HepG2 (cell line): ENCODE measurements around the gene MRFAP1. TPM values are rescaled to one million over a fixed set of nuclear protein-coding genes. Genes with fewer than 3 reads are reported as not detected.

ENCODE experiments used
- ATAC-seq: fragments of 200-7000 bp; cut with Tn5 transposase; 3 replicates; pipeline ENCODE4 v1.9.1; 2020; ENCODE audit warnings: mild to moderate bottlenecking, moderate library complexity
- BruUV-seq: library from RNA; stranded (reverse); fragments of 400-500 nt; replicated peaks from 2 replicates; lab custom pipeline; 2021; lab: Mats Ljungman, UMichigan
- CTCF ChIA-PET: fragments of 300-600 bp; formaldehyde crosslinking; extraction: SDS; loops from one replicate; lab custom pipeline; 2021; ENCODE audit warnings: low total read pairs, inconsistent platforms, low intra/inter-chr PET ratio; lab: Yijun Ruan, JAX
- POLR2A ChIA-PET: fragments of 350-600 bp; sonication (Branson Sonifier 250); formaldehyde crosslinking; loops from one replicate; lab custom pipeline; 2020; ENCODE audit warnings: antibody characterized with exemption, inconsistent platforms; lab: Yijun Ruan, JAX
- DNase-seq: peaks from one replicate; pipeline ENCODE4 v3.0.0-alpha.2; 2015; ENCODE audit warnings: low spot score
- FAIRE-seq: peaks from 3 replicates; lab custom pipeline; 2011; peaks lifted over from hg19 to GRCh38; lab: Jason Lieb, UNC
- H2AFZ ChIP-seq: one replicate; pipeline ENCODE4 v1.6.1; 2011; ENCODE audit warnings: low read length, inconsistent platforms
- H3K27ac ChIP-seq: fragments of 300-600 bp; 3 replicates; pipeline ENCODE4 v1.8.0; 2011; ENCODE audit warnings: mixed run types, mild to moderate bottlenecking, mixed read lengths, low read length, inconsistent platforms; ENCODE audit not compliant: insufficient read depth; ENCODE audit errors: extremely low read length
- H3K27me3 ChIP-seq, 2 experiments: fragments of 200-600 bp in 1 of 2; 2 replicates in 1 of 2; 3 replicates in 1 of 2; pipeline versions ENCODE4 v1.6.0 to v1.8.0; 2011; ENCODE audit warnings: low read length in 2 of 2, mild to moderate bottlenecking in 2 of 2, moderate library complexity in 2 of 2, inconsistent platforms in 1 of 2; ENCODE audit not compliant: insufficient read depth in 2 of 2, control insufficient read depth in 1 of 2
- H3K36me3 ChIP-seq, 2 experiments: fragments of 200-600 bp in 1 of 2; replicated peaks in 1 of 2; 2 replicates in 1 of 2; 3 replicates in 1 of 2; pipeline versions ENCODE4 v1.5.1 to v1.8.0; 2011; ENCODE audit warnings: low read length in 2 of 2, inconsistent platforms in 1 of 2; ENCODE audit not compliant: insufficient read depth in 2 of 2, control insufficient read depth in 1 of 2
- H3K4me1 ChIP-seq: 2 replicates; pipeline ENCODE4 v1.5.1; 2012; ENCODE audit warnings: low read length, inconsistent platforms; ENCODE audit not compliant: insufficient read depth
- H3K4me2 ChIP-seq: 2 replicates; pipeline ENCODE4 v1.6.0; 2011; ENCODE audit warnings: low read depth, low read length, inconsistent platforms
- H3K4me3 ChIP-seq, 3 experiments: fragments of 200-600 bp in 1 of 3; sonication (generic), shearing (Covaris generic) in 1 of 3; replicated peaks in 1 of 3; 2 replicates each; pipeline ENCODE4 v1.5.1; 2011 to 2016; ENCODE audit warnings: low read length in 3 of 3, inconsistent platforms in 2 of 3, low read depth in 2 of 3, mild to moderate bottlenecking in 2 of 3, control low read depth in 1 of 3, mixed read lengths in 1 of 3; ENCODE audit not compliant: insufficient read depth in 1 of 3
- H3K79me2 ChIP-seq: one replicate; pipeline ENCODE4 v1.6.1; 2011; ENCODE audit warnings: low read length, inconsistent platforms; ENCODE audit not compliant: insufficient read depth
- H3K9ac ChIP-seq: 2 replicates; pipeline ENCODE4 v1.6.0; 2011; ENCODE audit warnings: mild to moderate bottlenecking, low read depth, low read length, inconsistent platforms; ENCODE audit not compliant: insufficient read depth
- H3K9me3 ChIP-seq: 2 replicates; pipeline ENCODE4 v1.5.1; 2012; ENCODE audit warnings: mild to moderate bottlenecking, low read length
- H4K20me1 ChIP-seq: 2 replicates; pipeline ENCODE4 v1.6.0; 2011; ENCODE audit warnings: inconsistent platforms, mild to moderate bottlenecking, low read length, moderate library complexity; ENCODE audit not compliant: insufficient read depth
- CEBPG ChIP-seq: IDR thresholded peaks from 2 replicates; pipeline ENCODE4 v1.6.1; 2016
- ETS1 ChIP-seq: sonication (generic); formaldehyde crosslinking; IDR thresholded peaks from 2 replicates; pipeline ENCODE4 v1.4.0; 2020; ENCODE audit warnings: missing genetic modification reagents
- HNRNPUL1 ChIP-seq: fragments of 200-400 bp; formaldehyde crosslinking; IDR thresholded peaks from 2 replicates; pipeline ENCODE4 v1.6.1; 2017; ENCODE audit warnings: low read depth, mild to moderate bottlenecking, low read length, moderate library complexity
- NFRKB ChIP-seq: fragments of 450-650 bp; IDR thresholded peaks from 2 replicates; pipeline ENCODE4 v1.6.1; 2017
- NFYC ChIP-seq: IDR thresholded peaks from 2 replicates; pipeline ENCODE4 v1.6.1; 2016; ENCODE audit warnings: missing genetic modification reagents, missing compliant biosample characterization
- NR2F2 ChIP-seq: IDR thresholded peaks from 2 replicates; pipeline ENCODE4 v1.6.1; 2012; ENCODE audit warnings: low read depth, inconsistent platforms, borderline replicate concordance
- SIN3A ChIP-seq: IDR thresholded peaks from 2 replicates; pipeline ENCODE4 v1.6.1; 2011; ENCODE audit warnings: low read depth, mild to moderate bottlenecking, control low read depth, low read length, borderline replicate concordance
- SOX13 ChIP-seq, 3 experiments: fragments of 450-650 bp in 1 of 3; sonication (generic) in 1 of 3; formaldehyde crosslinking in 1 of 3; IDR thresholded peaks in 2 of 3; conservative IDR thresholded peaks in 1 of 3; 2 replicates each; pipeline versions ENCODE4 v1.5.0 to v1.6.1; 2016 to 2020; ENCODE audit warnings: antibody characterized with exemption in 1 of 3, mild to moderate bottlenecking in 1 of 3, missing compliant biosample characterization in 1 of 3, missing genetic modification reagents in 1 of 3, moderate library complexity in 1 of 3
- ZFP41 ChIP-seq: sonication (generic); formaldehyde crosslinking; IDR thresholded peaks from 2 replicates; pipeline ENCODE4 v1.4.0; 2020; ENCODE audit warnings: mild to moderate bottlenecking, missing genetic modification reagents, borderline replicate concordance
- ZMAT5 ChIP-seq: sonication (generic); formaldehyde crosslinking; IDR thresholded peaks from 2 replicates; pipeline ENCODE4 v1.5.0; 2020; ENCODE audit warnings: mild to moderate bottlenecking, low read depth, missing genetic modification reagents, borderline replicate concordance
- ZNF446 ChIP-seq: sonication (generic); formaldehyde crosslinking; IDR thresholded peaks from 2 replicates; pipeline ENCODE4 v1.5.0; 2020; ENCODE audit warnings: mild to moderate bottlenecking, missing genetic modification reagents
- ZNF580 ChIP-seq: IDR thresholded peaks from 2 replicates; pipeline ENCODE4 v1.6.1; 2016; ENCODE audit warnings: low read depth, borderline replicate concordance
- WGBS: methylation state at CpG from one replicate; pipeline ENCODE4 v1.1.6; 2017; ENCODE audit warnings: low lambda C conversion rate; 5-methylcytosine and 5-hydroxymethylcytosine counted together
- in situ Hi-C: cut with HindIII; loops from 2 replicates; pipeline ENCODE4 v1.10.0; 2017; ENCODE audit warnings: low pct_unique_long_range_greater_than_20kb; ENCODE audit not compliant: extremely low pct_ligation_motif_present
- intact Hi-C: fragments of 100-400 bp; cut with micrococcal nuclease; formaldehyde crosslinking; loops from one replicate; pipeline ENCODE4 v1.10.0; 2022; ENCODE audit not compliant: unreplicated experiment
- polyA plus RNA-seq, 8 experiments: library from polyadenylated mRNA; depleted of rRNA in 3 of 8; stranded (reverse) in 7 of 8; unstranded in 1 of 8; fragments of >200 nt; fragmentation: Illumina TruSeq in 4 of 8; extraction: Trizol in 4 of 8; gene quantifications; 2 replicates each; pipeline versions ENCODE4 v1.2.1 to v1.2.3, GENCODE V29; 2011 to 2016; ENCODE audit warnings: low read depth in 4 of 8, missing spikeins in 1 of 8, mixed read lengths in 1 of 8; ENCODE audit not compliant: insufficient read depth in 1 of 8
- total RNA-seq, 5 experiments: library from RNA; depleted of rRNA; stranded (reverse); fragments of >200 nt; fragmentation: Illumina TruSeq; extraction: Trizol; gene quantifications; 2 replicates each; pipeline ENCODE4 v1.2.3, GENCODE V29; 2016; ENCODE audit warnings: low read depth in 1 of 5
- TF ChIP-seq, protein P1 (sequence below): sonication (generic); formaldehyde crosslinking; IDR thresholded peaks from 2 replicates; pipeline ENCODE4 v1.5.1; 2020; ENCODE audit warnings: missing genetic modification reagents, mild to moderate bottlenecking, borderline replicate concordance

The MRFAP1 gene
- total and polyA plus RNA-seq, 2 of the 13 experiments (the other 11 are each of a cell fraction or from before 2014, with no cell fraction given), result 112 to 158 TPM

DNA sequence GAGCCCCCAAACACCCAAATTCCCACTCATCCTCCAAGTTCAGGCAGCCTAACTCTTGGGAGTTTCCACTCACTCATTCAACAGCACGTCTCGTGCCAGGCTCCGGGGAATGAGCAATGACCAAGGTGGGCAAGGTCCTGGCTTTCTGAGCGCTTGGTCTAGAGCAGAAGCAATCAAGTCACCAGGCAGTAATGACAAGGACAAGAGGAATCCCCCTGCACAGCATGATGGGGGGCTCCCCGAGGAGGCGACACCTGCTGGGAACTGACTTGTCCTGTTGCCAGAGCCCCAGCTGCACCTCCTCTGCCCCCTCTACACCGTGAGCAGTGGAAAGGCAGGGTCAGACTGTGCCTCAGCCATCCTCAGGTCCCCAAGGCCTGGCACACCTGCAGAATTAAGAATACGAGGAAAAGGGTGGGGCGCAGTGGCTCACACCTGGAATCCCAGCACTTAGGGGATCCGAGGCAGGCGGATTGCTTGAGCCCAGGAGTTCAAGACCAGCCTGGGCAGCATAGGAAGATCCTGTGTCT is 25.7 kb upstream of the MRFAP1 start:
- DNase-seq (no peak), ATAC-seq (no peak), FAIRE-seq (no peak)
- intact Hi-C loops, result no loop called here
- Histone ChIP-seq H3K4me3 (no peak overlapping the region), H3K4me2 (no peak overlapping the region), H3K27me3 (no peaks in the 10 kb centered on the region), H3K79me2 (no peaks in the 10 kb centered on the region), H2AFZ (no peak overlapping the region), H3K9me3 (no peaks in the 10 kb centered on the region), H3K9ac (no peak overlapping the region), H4K20me1 (no peaks in the 10 kb centered on the region), H3K4me1 (no peaks in the 10 kb centered on the region), H3K27ac (no peak overlapping the region), H3K36me3 (peaks cover 3 to 11% of the 10 kb centered on the region in 2 experiments; a peak in 3 of 5 replicates)
- POLR2A ChIA-PET, result no interaction called here
- in situ Hi-C loops, result no loop called here
- WGBS, result 91% methylated on average over 11 of the region's 11 CpGs
- BruUV-seq, result no TSS peak
- TF ChIP-seq HNRNPUL1, result no peak
- TF ChIP-seq ZMAT5 (CRISPR knock-in tag), result no peak
- TF ChIP-seq ZNF580 (CRISPR knock-in tag), result no peak
- no peak for TF ChIP-seq NFYC (CRISPR knock-in tag)
- no peak for TF ChIP-seq ETS1 (CRISPR knock-in tag)
- TF ChIP-seq CEBPG, result no peak
- no peak for TF ChIP-seq SIN3A
- no peak for TF ChIP-seq NFRKB
- no peak for TF ChIP-seq ZFP41
- no peak for TF ChIP-seq SOX13 (IDR thresholded peaks at IDR 0.05)
- no peak for TF ChIP-seq SOX13 (CRISPR knock-in tag; conservative IDR thresholded peaks at IDR 0.05 in 1 of 2, IDR thresholded peaks at IDR 0.05 in 1 of 2)
- no peak for TF ChIP-seq ZNF446 (CRISPR knock-in tag)
- TF ChIP-seq NR2F2, result no peak
- TF ChIP-seq, protein P1, sequence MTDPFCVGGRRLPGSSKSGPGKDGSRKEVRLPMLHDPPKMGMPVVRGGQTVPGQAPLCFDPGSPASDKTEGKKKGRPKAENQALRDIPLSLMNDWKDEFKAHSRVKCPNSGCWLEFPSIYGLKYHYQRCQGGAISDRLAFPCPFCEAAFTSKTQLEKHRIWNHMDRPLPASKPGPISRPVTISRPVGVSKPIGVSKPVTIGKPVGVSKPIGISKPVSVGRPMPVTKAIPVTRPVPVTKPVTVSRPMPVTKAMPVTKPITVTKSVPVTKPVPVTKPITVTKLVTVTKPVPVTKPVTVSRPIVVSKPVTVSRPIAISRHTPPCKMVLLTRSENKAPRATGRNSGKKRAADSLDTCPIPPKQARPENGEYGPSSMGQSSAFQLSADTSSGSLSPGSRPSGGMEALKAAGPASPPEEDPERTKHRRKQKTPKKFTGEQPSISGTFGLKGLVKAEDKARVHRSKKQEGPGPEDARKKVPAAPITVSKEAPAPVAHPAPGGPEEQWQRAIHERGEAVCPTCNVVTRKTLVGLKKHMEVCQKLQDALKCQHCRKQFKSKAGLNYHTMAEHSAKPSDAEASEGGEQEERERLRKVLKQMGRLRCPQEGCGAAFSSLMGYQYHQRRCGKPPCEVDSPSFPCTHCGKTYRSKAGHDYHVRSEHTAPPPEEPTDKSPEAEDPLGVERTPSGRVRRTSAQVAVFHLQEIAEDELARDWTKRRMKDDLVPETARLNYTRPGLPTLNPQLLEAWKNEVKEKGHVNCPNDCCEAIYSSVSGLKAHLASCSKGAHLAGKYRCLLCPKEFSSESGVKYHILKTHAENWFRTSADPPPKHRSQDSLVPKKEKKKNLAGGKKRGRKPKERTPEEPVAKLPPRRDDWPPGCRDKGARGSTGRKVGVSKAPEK (CRISPR knock-in tag), result no peak
- CTCF ChIA-PET, result no interaction called here
